HG02884 (cell line): ENCODE results near the gene OR9Q1.
"Not testable (repeated sequence)": the region's sequence is repeated elsewhere in the genome, so short reads cannot be mapped to it uniquely, and the experiment has no call there.

Experiments used
- ATAC-seq: cut with Tn5 transposase; IDR thresholded peaks from one replicate; pipeline ENCODE4 v1.9.1; 2021; ENCODE audit warnings: mild to moderate bottlenecking, moderate library complexity; ENCODE audit not compliant: unreplicated experiment

Gene OR9Q1

GRCh38 chr11:58125469-58125868, 101.8 kb downstream of the OR9Q1 start, which contains the start of gene OR9I1:
OR9I1 (minus strand) TSS chr11:58125530; CDS start chr11:58119444, 6,086 bp downstream.
- ATAC-seq, result no peak

DNA sequence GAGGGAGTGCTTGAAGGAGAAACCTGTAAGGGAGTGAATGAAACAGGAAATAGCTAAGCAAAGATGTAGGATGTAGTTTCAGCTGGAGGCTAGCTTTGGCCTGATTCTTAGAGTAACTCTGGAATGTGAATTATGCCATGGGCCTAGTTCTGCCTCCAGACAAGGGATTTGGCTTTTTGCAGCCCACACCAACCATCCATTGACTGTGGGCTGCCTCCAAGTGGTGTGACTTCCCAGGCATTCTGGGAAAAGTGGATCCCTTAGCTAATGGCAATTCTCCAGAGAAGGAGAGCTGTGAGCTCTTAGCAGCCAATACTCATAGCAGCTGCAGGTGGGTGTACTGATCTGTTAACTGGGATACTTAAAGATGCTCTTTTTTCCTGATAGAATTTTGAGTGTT, 103.7 kb downstream of the OR9Q1 start:
- no peak for ATAC-seq

DNA sequence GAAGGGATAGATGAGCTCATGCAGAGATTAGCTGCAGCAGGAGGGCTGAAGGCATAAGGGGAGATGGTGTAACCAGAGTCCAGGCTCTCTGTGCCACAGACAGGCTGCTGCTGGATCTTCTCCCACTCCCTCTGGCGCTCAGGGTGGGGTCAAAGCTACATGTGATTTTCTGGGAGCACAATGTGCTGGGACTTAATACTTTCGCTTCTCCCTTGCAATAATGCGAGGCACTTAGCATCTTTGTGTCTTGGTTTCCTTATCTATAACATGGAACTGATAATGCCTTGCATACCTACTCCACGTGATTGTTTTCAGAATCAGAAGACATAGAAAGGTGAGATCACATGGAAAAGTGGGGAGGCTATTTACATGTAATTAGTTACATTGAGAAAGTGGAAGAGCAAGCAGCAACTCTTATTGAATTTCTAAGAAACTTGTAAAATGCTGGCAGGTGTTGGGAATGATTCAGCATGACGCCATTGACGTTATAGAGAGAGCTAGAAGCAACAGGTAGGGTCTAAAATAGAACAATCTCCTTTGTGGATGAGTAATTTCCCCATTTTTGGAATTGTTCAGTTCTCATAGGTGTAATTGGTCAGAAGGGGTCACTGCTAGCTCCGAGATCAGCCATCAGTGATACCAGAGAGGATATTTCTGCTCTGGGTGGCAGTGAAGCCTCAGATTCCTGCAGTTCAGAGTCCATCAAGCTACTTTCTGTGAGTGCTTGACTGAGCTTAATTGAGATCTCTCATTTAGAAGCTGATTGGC, 109.8 kb downstream of the OR9Q1 start:
- no peak for ATAC-seq

GRCh38 chr11:58134151-58134550, 110.5 kb downstream of the OR9Q1 start:
- no peak for ATAC-seq

GRCh38 chr11:58135171-58135570, 111.5 kb downstream of the OR9Q1 start:
- no peak for ATAC-seq

DNA sequence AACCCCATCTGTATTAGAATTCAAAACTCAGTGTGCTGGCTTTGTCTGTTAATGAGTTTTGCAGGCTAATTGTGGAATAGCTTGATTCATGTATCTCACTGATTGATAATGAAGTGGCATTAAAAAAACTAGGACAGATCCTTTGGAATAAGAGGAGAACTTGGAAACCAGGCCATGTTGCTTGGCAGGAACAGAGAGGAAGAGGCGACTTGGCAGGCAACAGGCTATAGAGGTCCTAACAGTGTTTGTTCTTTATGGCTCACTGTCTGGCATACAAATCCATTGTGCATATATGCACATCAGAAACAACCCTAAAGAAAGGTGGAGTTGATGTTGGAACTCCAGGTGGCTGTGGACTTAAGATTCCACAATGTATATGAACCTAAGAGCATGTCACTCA, 119.1 kb downstream of the OR9Q1 start:
- ATAC-seq, result no peak

GRCh38 chr11:58152781-58153180, 129.1 kb downstream of the OR9Q1 start:
- no peak for ATAC-seq

GRCh38 chr11:58164389-58164788, 140.7 kb downstream of the OR9Q1 start:
- no peak for ATAC-seq

- ATAC-seq, result no peak
These were observed 141.3 kb downstream of the OR9Q1 start for GRCh38 chr11:58164990-58165389.

GRCh38 chr11:58165504-58166106, 141.9 kb downstream of the OR9Q1 start:
- no peak for ATAC-seq

DNA sequence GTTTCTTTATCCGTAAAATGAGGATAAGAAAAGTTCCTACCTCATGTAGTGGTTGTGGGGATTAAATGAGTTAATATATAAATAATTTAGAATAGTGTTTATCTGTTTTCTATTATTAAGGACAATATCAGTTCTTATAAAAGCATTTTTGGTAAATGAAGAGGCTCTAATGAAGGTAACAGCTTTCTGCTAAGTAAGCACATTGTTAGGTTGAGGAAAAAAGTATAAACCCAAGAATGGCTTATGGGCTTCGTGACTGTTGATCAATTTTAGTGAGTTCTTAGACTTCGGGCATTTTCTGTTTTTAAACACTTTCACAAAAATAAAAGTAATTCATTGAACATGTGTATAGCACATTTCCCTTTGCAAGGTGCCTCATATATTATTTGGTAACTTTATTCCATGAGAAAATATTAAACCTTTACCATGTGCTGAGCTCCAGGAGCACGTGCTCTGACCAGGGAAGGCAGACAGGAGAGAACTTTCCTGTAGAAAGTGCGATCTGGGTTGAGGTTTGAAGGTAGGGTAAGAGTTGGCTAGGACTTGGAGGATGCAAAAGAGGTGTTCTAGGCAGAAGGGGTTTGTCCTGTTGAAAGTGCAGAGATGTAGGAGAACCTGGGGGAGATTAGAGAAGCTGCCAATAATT, 153.9 kb downstream of the OR9Q1 start:
- ATAC-seq, result no peak

DNA sequence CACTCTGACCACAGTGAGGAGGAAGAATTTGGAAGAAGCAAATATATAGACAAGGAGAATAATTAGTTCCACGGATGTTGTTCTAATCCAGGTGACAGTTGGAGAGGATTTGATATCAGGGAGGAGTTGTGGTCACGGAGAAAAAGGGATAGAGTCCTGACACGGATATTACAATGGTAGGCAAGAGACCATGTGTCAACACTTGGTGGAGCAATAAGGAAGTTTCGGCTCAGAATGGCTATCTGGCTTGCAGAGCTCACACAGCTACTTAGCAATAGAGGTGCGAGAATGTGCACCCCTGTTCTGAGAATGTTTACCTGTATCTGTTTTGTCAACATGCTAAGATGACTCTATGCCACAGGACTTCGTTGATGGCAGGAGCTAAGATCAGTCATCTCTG, 154.8 kb downstream of the OR9Q1 start:
- ATAC-seq, result no peak

- ATAC-seq, result no peak
These were observed 156.0 kb downstream of the OR9Q1 start for GRCh38 chr11:58179648-58180047.

DNA sequence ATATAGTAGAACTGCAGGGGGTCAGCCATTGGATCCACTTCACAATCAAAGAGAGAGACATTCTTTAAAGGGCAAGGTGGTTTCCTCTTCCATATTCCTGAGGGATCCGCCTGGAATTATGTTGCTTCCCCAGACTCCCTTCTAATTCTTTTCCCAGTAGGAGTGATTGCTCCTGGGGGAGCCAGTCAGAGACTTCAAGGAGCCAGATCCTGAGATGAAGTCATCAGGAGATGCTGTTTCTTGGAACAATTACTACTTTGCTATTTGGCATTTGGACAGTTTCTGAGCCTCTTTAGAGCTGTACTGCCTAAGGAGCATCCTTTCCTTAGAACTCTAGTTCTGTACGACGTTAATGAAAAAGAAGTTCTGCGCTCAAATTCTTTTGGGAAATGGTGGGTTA, 163.3 kb downstream of the OR9Q1 start:
- ATAC-seq, result no peak

DNA sequence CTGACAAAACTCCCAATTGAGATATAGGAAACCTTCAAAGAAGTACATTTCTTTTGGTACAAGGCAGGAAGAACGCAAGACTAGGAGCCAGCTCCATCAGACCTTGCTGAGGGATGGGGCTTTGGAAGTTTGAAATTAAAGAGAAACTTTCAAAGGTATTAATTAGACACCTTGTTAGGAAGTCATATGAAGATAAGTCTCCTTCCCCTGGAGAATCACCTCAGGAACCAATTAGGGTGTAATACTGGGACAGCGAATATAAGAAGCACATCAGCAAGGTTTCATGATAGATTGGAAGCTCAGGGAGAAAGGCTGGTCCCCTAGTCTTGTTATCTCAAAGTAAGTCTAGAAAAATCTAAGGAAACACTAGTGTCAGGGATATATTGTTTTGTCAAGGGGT, 165.1 kb downstream of the OR9Q1 start, which contains the start of gene OR9Q2:
OR9Q2 (plus strand) TSS at position 301 of the 400 bp plus-strand sequence. CDS start 1,421 bp downstream, outside the sequence.
- ATAC-seq, result no peak

DNA sequence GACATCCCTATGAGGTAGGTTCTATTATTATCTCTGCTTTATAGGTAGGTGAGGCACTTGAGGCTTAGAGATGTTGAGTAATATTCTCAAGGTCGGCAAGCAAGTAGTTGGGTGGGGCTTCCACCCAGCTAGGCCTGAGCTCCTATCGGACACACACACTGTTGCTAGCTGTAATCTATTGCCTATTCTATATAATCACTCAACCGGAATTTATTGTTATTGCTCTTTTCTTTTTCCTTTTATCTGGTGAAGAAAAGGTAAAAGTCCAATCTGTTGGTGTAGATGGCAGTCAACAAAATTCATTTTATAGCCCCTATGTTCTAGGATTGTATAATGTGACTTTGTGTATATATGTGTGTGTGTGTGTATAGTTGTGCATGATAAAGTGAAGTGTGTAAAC, 168.5 kb downstream of the OR9Q1 start:
- no peak for ATAC-seq

DNA sequence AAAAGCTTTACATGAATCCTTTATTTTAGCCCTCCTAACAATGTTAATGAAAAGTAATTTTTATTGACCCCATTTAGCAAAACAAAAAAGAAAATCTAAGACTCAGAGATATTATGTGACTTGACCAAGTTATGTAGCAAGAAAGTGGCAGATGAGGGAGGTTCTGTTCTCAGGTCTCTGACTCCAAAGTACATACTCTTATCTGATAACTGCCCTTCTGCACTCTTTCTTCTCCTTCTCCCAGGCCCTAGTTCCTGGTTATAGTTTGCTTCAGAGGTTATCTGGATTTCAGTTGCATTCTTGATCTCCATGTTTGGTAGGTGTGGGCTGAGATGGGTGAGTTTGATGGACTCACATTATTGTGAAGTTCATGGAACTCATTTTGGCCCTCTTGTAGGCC, 169.7 kb downstream of the OR9Q1 start:
- no peak for ATAC-seq

DNA sequence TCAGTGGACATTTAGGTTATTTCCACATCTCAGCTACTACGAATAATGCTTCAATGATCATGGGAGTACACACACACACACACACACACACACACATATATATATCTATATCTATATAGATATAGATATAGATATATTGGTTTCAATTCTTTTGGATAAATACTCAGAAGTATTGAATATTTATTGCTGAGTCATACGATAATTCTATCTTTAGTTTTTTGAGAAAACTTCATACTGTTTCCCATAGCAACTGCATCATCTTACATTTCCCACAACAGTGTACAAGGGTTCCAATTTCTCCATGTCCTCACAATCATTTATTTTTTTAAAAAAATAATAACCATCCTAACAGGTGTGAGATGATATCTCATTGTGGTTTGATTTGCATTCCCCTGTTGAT, 172.3 kb downstream of the OR9Q1 start:
- no peak for ATAC-seq

- ATAC-seq, result no peak
These were observed 175.6 kb downstream of the OR9Q1 start for GRCh38 chr11:58199271-58199670.

GRCh38 chr11:58204042-58204441, 180.4 kb downstream of the OR9Q1 start, which contains the start of gene OR1S2:
OR1S2 (minus strand) TSS chr11:58204142; CDS start chr11:58204142, 0 bp downstream.
- ATAC-seq, result no peak

GRCh38 chr11:58212420-58212819, 188.7 kb downstream of the OR9Q1 start, which contains the start of gene OR1S1:
OR1S1 (plus strand) TSS chr11:58212720.
- not testable (repeated sequence) for ATAC-seq

- no peak for ATAC-seq
These were observed 192.8 kb downstream of the OR9Q1 start for GRCh38 chr11:58216476-58216875.
